ENCODE measurements around the gene MYO16. TPM values are rescaled to one million over a fixed set of nuclear protein-coding genes. Genes with fewer than 3 reads are reported as not detected.

The MYO16 gene
- total RNA-seq, 1 donor from 2014 or later, result not detected

GRCh38 chr13:108789476-108789875, 160.1 kb downstream of the MYO16 start:
- DNase-seq (ENCODE audit: low spot score), result no peak
- H3K27ac Mint-ChIP-seq, result no peak overlapping the region
- no peaks in the 10 kb centered on the region for H3K36me3 Mint-ChIP-seq (ENCODE audit: low read depth)

GRCh38 chr13:108795841-108796240, 166.4 kb downstream of the MYO16 start:
- DNase-seq (ENCODE audit: low spot score), result no peak
- intact Hi-C loops (cut with micrococcal nuclease), result no loop called here
- Mint-ChIP-seq H3K27ac (no peak overlapping the region), H3K36me3 (ENCODE audit: low read depth) (no peaks in the 10 kb centered on the region), H3K9me3 (no peaks in the 10 kb centered on the region), H3K4me3 (no peak overlapping the region), H3K4me1 (ENCODE audit: low read depth) (no peaks in the 10 kb centered on the region), H3K27me3 (ENCODE audit: insufficient read depth) (no peaks in the 10 kb centered on the region)

More at GRCh38 chr13:108789476-108789875, 160.1 kb downstream of the MYO16 start:
- intact Hi-C loops (cut with micrococcal nuclease), result no loop called here
- Mint-ChIP-seq H3K9me3 (no peaks in the 10 kb centered on the region), H3K4me1 (ENCODE audit: low read depth) (no peaks in the 10 kb centered on the region), H3K4me3 (no peak overlapping the region), H3K27me3 (ENCODE audit: insufficient read depth) (no peaks in the 10 kb centered on the region)

GRCh38 chr13:108797354-108797753, 167.9 kb downstream of the MYO16 start:
- intact Hi-C loops (cut with micrococcal nuclease), result no loop called here
- no peaks in the 10 kb centered on the region for H3K36me3 Mint-ChIP-seq (ENCODE audit: low read depth)
- DNase-seq (ENCODE audit: low spot score), result no peak
- no peaks in the 10 kb centered on the region for H3K9me3 Mint-ChIP-seq
- H3K4me3 Mint-ChIP-seq, result no peak overlapping the region
- H3K4me1 Mint-ChIP-seq (ENCODE audit: low read depth), result no peaks in the 10 kb centered on the region
- no peaks in the 10 kb centered on the region for H3K27me3 Mint-ChIP-seq (ENCODE audit: insufficient read depth)
- no peak overlapping the region for H3K27ac Mint-ChIP-seq

GRCh38 chr13:108807841-108808240, 178.4 kb downstream of the MYO16 start:
- H3K27me3 Mint-ChIP-seq (ENCODE audit: insufficient read depth), result no peaks in the 10 kb centered on the region
- intact Hi-C loops (cut with micrococcal nuclease), result no loop called here
- no peaks in the 10 kb centered on the region for H3K36me3 Mint-ChIP-seq (ENCODE audit: low read depth)
- H3K9me3 Mint-ChIP-seq, result no peaks in the 10 kb centered on the region
- no peaks in the 10 kb centered on the region for H3K4me1 Mint-ChIP-seq (ENCODE audit: low read depth)
- H3K27ac Mint-ChIP-seq, result no peak overlapping the region
- no peak for DNase-seq (ENCODE audit: low spot score)
- no peak overlapping the region for H3K4me3 Mint-ChIP-seq

DNA sequence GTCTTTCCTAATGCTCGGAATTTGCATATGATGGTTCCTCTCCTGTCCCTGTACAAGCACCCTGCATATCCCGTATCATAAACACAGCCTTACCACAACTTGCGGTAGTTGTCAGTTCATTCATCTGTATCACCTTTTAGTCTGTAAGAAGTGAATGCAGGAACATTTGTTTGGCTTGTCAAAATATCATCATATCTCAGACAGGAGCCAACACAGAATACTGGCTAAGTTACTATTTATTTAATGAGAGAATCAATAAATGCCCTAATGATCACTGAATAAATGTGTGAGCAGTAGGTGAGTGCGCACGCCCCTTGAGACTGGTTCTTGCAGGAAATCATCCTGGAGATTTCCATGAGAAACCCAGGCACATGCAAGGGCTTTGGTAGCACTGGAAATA, 182.8 kb downstream of the MYO16 start:
- H3K27ac Mint-ChIP-seq, result no peak overlapping the region
- H3K4me1 Mint-ChIP-seq (ENCODE audit: low read depth), result no peaks in the 10 kb centered on the region
- H3K4me3 Mint-ChIP-seq, result no peak overlapping the region
- no peaks in the 10 kb centered on the region for H3K27me3 Mint-ChIP-seq (ENCODE audit: insufficient read depth)
- no peak for DNase-seq (ENCODE audit: low spot score)
- no peaks in the 10 kb centered on the region for H3K9me3 Mint-ChIP-seq
- no peaks in the 10 kb centered on the region for H3K36me3 Mint-ChIP-seq (ENCODE audit: low read depth)
- intact Hi-C loops (cut with micrococcal nuclease), result no loop called here

GRCh38 chr13:108812661-108813060, 183.2 kb downstream of the MYO16 start:
- H3K4me1 Mint-ChIP-seq (ENCODE audit: low read depth), result no peaks in the 10 kb centered on the region
- no peak for DNase-seq (ENCODE audit: low spot score)
- intact Hi-C loops (cut with micrococcal nuclease), result no loop called here
- no peak overlapping the region for H3K4me3 Mint-ChIP-seq
- no peaks in the 10 kb centered on the region for H3K9me3 Mint-ChIP-seq
- H3K27ac Mint-ChIP-seq, result no peak overlapping the region
- H3K27me3 Mint-ChIP-seq (ENCODE audit: insufficient read depth), result no peaks in the 10 kb centered on the region
- H3K36me3 Mint-ChIP-seq (ENCODE audit: low read depth), result no peaks in the 10 kb centered on the region

- no peaks in the 10 kb centered on the region for H3K36me3 Mint-ChIP-seq (ENCODE audit: low read depth)
- intact Hi-C loops (cut with micrococcal nuclease), result no loop called here
- no peaks in the 10 kb centered on the region for H3K9me3 Mint-ChIP-seq
Observed at GRCh38 chr13:108813587-108814170, 184.3 kb downstream of the MYO16 start.

GRCh38 chr13:108816375-108816774, 187.0 kb downstream of the MYO16 start:
- H3K27ac Mint-ChIP-seq, result no peak overlapping the region
- H3K4me1 Mint-ChIP-seq (ENCODE audit: low read depth), result no peaks in the 10 kb centered on the region
- H3K9me3 Mint-ChIP-seq, result no peaks in the 10 kb centered on the region
- no peak for DNase-seq (ENCODE audit: low spot score)
- H3K36me3 Mint-ChIP-seq (ENCODE audit: low read depth), result no peaks in the 10 kb centered on the region
- H3K27me3 Mint-ChIP-seq (ENCODE audit: insufficient read depth), result no peaks in the 10 kb centered on the region
- intact Hi-C loops (cut with micrococcal nuclease), result no loop called here
- no peak overlapping the region for H3K4me3 Mint-ChIP-seq

More at GRCh38 chr13:108813587-108814170, 184.3 kb downstream of the MYO16 start:
- Mint-ChIP-seq H3K4me1 (ENCODE audit: low read depth) (no peaks in the 10 kb centered on the region), H3K27ac (no peak overlapping the region), H3K27me3 (ENCODE audit: insufficient read depth) (no peaks in the 10 kb centered on the region), H3K4me3 (no peak overlapping the region)
- DNase-seq (ENCODE audit: low spot score), result no peak

DNA sequence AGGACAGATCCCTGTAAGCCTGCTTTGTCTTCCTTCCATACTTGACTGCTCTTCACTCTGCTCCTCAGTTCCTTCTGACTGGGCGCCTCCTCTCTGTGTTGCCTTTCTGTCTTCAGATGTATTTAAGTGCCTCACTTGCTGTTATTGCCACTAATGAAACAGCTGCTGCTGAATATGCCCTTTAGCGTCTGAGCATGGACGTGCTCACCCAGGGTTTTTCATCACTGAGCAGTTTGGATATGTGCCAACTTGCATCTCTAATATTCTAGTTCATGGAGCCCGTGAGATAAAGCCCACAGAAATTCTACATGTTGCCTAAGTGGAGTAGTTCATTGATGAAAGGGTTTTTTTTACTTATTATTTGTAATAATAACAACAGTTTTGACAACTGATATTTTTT, 198.2 kb downstream of the MYO16 start:
- no peak overlapping the region for H3K4me3 Mint-ChIP-seq
- H3K9me3 Mint-ChIP-seq, result peaks cover 5% of the 10 kb centered on the region
- no peaks in the 10 kb centered on the region for H3K27me3 Mint-ChIP-seq (ENCODE audit: insufficient read depth)
- DNase-seq (ENCODE audit: low spot score), result no peak
- no peaks in the 10 kb centered on the region for H3K4me1 Mint-ChIP-seq (ENCODE audit: low read depth)
- intact Hi-C loops (cut with micrococcal nuclease), result no loop called here
- no peak overlapping the region for H3K27ac Mint-ChIP-seq
- no peaks in the 10 kb centered on the region for H3K36me3 Mint-ChIP-seq (ENCODE audit: low read depth)

DNA sequence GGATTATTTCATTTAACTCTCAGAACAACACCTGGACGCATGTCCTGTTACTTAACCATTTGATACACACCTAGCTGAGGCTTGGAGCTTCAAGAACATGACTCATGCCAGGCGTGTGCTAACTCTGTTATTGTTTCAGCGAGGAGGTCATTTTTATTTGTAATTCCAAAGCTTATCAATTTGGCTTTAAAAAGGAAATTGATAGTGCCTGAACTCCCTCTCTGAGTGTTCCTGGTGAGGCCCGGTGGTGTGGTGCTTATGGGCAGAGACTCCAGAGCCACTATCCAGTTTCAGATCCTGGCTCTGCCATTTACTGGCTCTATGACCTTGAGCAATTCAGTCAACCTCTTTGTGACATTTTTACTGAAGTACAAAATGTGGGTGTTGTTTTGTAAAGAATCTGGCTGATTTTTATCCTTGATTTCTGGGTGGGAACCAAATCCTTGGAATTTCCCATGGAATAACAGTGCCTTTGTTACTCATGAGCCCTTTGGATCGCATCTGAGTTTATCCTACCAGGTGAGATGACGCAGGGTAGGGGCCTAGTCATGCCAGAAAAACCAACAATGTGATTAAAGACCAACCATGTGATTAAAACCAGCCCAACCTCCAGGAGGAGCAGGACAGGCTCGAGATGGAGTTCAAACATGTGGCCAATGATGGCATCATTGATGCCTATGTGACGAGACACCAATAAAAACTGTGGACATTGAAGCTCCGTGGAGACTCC, 198.8 kb downstream of the MYO16 start:
- intact Hi-C loops (cut with micrococcal nuclease), result no loop called here
- Mint-ChIP-seq H3K9me3 (peaks cover 5% of the 10 kb centered on the region), H3K27ac (no peak overlapping the region), H3K27me3 (ENCODE audit: insufficient read depth) (no peaks in the 10 kb centered on the region), H3K4me3 (no peak overlapping the region), H3K4me1 (ENCODE audit: low read depth) (no peaks in the 10 kb centered on the region), H3K36me3 (ENCODE audit: low read depth) (no peaks in the 10 kb centered on the region)
- no peak for DNase-seq (ENCODE audit: low spot score)

DNA sequence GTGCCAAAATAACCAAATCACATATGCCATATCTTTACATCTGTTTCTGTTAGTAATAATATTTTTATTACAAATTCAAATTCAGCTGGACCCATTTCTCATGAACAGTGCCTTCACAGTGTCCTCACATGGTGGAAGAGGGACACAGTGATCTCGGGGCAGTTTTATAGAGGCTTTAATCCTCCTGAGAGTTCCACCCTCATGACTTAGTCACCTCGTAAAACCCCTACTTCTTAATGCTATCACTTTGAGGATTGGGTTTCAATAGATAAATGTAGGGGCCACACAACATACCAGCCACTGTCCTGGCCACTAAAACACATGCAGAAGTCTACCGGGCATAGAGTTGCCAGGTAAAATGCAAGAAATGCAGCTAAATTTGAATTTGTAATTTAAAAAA, 201.5 kb downstream of the MYO16 start:
- no peak overlapping the region for H3K4me3 Mint-ChIP-seq
- intact Hi-C loops (cut with micrococcal nuclease), result no loop called here

GRCh38 chr13:108833531-108833930, 204.1 kb downstream of the MYO16 start:
- intact Hi-C loops (cut with micrococcal nuclease), result no loop called here

More for the DNA sequence above, 201.5 kb downstream of the MYO16 start:
- H3K27ac Mint-ChIP-seq, result no peak overlapping the region
- DNase-seq (ENCODE audit: low spot score), result no peak
- H3K27me3 Mint-ChIP-seq (ENCODE audit: insufficient read depth), result no peaks in the 10 kb centered on the region
- no peaks in the 10 kb centered on the region for H3K36me3 Mint-ChIP-seq (ENCODE audit: low read depth)
- no peaks in the 10 kb centered on the region for H3K4me1 Mint-ChIP-seq (ENCODE audit: low read depth)
- H3K9me3 Mint-ChIP-seq, result peaks cover 5% of the 10 kb centered on the region

DNA sequence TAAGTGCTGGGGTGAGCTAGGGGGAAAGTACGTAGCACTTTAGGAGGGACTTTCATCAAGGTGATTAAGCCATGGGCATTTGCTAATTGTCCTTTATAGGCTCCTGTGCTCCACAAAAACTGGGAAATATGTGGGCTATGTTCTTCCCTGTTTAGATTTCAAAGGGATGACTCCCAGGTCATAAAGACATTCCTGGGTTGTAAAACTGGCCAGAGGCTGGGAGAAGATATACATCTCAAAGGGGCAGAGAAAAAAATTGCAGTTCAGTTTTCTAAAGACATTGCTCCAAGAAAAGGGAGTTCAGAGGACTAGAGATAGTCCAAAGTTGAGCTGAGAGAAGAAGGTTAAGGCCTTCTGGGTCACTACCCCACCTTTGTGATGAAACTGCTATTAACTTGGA, 204.8 kb downstream of the MYO16 start:
- no peaks in the 10 kb centered on the region for H3K27me3 Mint-ChIP-seq (ENCODE audit: insufficient read depth)
- no peak overlapping the region for H3K27ac Mint-ChIP-seq
- H3K9me3 Mint-ChIP-seq, result no peaks in the 10 kb centered on the region
- no peak for DNase-seq (ENCODE audit: low spot score)
- H3K4me3 Mint-ChIP-seq, result no peak overlapping the region
- intact Hi-C loops (cut with micrococcal nuclease), result no loop called here
- H3K36me3 Mint-ChIP-seq (ENCODE audit: low read depth), result no peaks in the 10 kb centered on the region
- H3K4me1 Mint-ChIP-seq (ENCODE audit: low read depth), result no peaks in the 10 kb centered on the region

More at GRCh38 chr13:108833531-108833930, 204.1 kb downstream of the MYO16 start:
- H3K27me3 Mint-ChIP-seq (ENCODE audit: insufficient read depth), result no peaks in the 10 kb centered on the region
- no peak overlapping the region for H3K27ac Mint-ChIP-seq
- no peak overlapping the region for H3K4me3 Mint-ChIP-seq
- no peaks in the 10 kb centered on the region for H3K4me1 Mint-ChIP-seq (ENCODE audit: low read depth)
- no peaks in the 10 kb centered on the region for H3K9me3 Mint-ChIP-seq
- DNase-seq (ENCODE audit: low spot score), result no peak
- H3K36me3 Mint-ChIP-seq (ENCODE audit: low read depth), result no peaks in the 10 kb centered on the region

All from activated T-helper 1 cell treated with anti-CD3 and anti-CD28 coated beads, Interleukin-12 subunit alpha, Interleukin-12 subunit beta, Interleukin-2, Interleukin-4 antibody, amounts not matched to agents 30 ng/mL and 10 ng/mL and 1 ng/mL, durations not matched to agents 14 hours and 24 hours and 36 hours (primary cell).